Parathyroid adenoma (tissue), 2 donors: ENCODE results near the gene SLC2A6.

ENCODE experiments used
- H2AFZ ChIP-seq: fragments of 300-600 bp; sonication (generic); one replicate; pipeline ENCODE4 v1.7.0; 2017; ENCODE audit warnings: antibody characterized with exemption, mild to moderate bottlenecking
- H3K27ac ChIP-seq: fragments of 300-600 bp; sonication (generic); one replicate; pipeline ENCODE4 v1.7.0; 2017
- H3K27me3 ChIP-seq: fragments of 300-600 bp; sonication (generic); one replicate; pipeline ENCODE4 v1.7.0; 2017; ENCODE audit warnings: low read length; ENCODE audit not compliant: control insufficient read depth, insufficient read depth
- H3K36me3 ChIP-seq: fragments of 300-600 bp; sonication (generic); one replicate; pipeline ENCODE4 v1.7.0; 2017; ENCODE audit warnings: low read length; ENCODE audit not compliant: control insufficient read depth, insufficient read depth
- H3K4me1 ChIP-seq: fragments of 300-600 bp; sonication (generic); one replicate; pipeline ENCODE4 v1.7.0; 2017; ENCODE audit warnings: control low read depth
- H3K4me2 ChIP-seq: fragments of 300-600 bp; sonication (generic); one replicate; pipeline ENCODE4 v1.7.0; 2017; ENCODE audit warnings: low read length
- H3K4me3 ChIP-seq: fragments of 300-600 bp; sonication (generic); one replicate; pipeline ENCODE4 v1.7.0; 2017; ENCODE audit warnings: low read depth, low read length
- H3K79me2 ChIP-seq: fragments of 300-600 bp; sonication (generic); one replicate; pipeline ENCODE4 v1.7.0; 2017; ENCODE audit warnings: control low read depth
- H3K9ac ChIP-seq: fragments of 300-600 bp; sonication (generic); one replicate; pipeline ENCODE4 v1.7.0; 2017; ENCODE audit warnings: mild to moderate bottlenecking
- H3K9me3 ChIP-seq: fragments of 300-600 bp; sonication (generic); one replicate; pipeline ENCODE4 v1.7.0; 2017; ENCODE audit warnings: low read length; ENCODE audit not compliant: control insufficient read depth
- CTCF ChIP-seq: fragments of 300-600 bp; sonication (generic); IDR thresholded peaks from one replicate; pipeline ENCODE4 v1.7.0; 2017; ENCODE audit warnings: antibody characterized with exemption, mild to moderate bottlenecking
- donor health status: primary hyperparathyroidism.

The SLC2A6 gene

GRCh38 chr9:133457233-133457632 is 21.7 kb downstream of the SLC2A6 start:
- Histone ChIP-seq H3K27ac (no peak overlapping the region), H3K4me3 (no peak overlapping the region), H2AFZ (no peak overlapping the region), H3K9ac (no peak overlapping the region), H3K4me1 (peaks cover 8% of the 10 kb centered on the region), H3K9me3 (no peaks in the 10 kb centered on the region), H3K4me2 (no peak overlapping the region), H3K79me2 (no peaks in the 10 kb centered on the region), H3K27me3 (no peaks in the 10 kb centered on the region), H3K36me3 (no peaks in the 10 kb centered on the region)
- TF ChIP-seq CTCF: no peak

GRCh38 chr9:133456409-133456808 is 22.5 kb downstream of the SLC2A6 start:
- H3K4me1 ChIP-seq: peaks cover 4% of the 10 kb centered on the region
- no peak overlapping the region for H3K4me3 ChIP-seq
- H3K79me2 ChIP-seq: no peaks in the 10 kb centered on the region
- H2AFZ ChIP-seq: no peak overlapping the region
- no peaks in the 10 kb centered on the region for H3K9me3 ChIP-seq
- TF ChIP-seq CTCF: no peak
- H3K36me3 ChIP-seq: no peaks in the 10 kb centered on the region
- no peak overlapping the region for H3K9ac ChIP-seq
- no peak overlapping the region for H3K27ac ChIP-seq
- H3K4me2 ChIP-seq: no peak overlapping the region
- H3K27me3 ChIP-seq: no peaks in the 10 kb centered on the region

GRCh38 chr9:133455936-133456335 is 23.0 kb downstream of the SLC2A6 start:
- H3K4me2 ChIP-seq: no peak overlapping the region

GRCh38 chr9:133454943-133455673 is 23.8 kb downstream of the SLC2A6 start:
- no peak overlapping the region for H3K4me3 ChIP-seq
- no peak overlapping the region for H2AFZ ChIP-seq
- H3K4me1 ChIP-seq: no peaks in the 10 kb centered on the region
- H3K27ac ChIP-seq: no peak overlapping the region
- H3K4me2 ChIP-seq: no peak overlapping the region
- H3K36me3 ChIP-seq: no peaks in the 10 kb centered on the region
- H3K27me3 ChIP-seq: no peaks in the 10 kb centered on the region
- H3K79me2 ChIP-seq: no peaks in the 10 kb centered on the region
- no peaks in the 10 kb centered on the region for H3K9me3 ChIP-seq
- no peak overlapping the region for H3K9ac ChIP-seq
- TF ChIP-seq CTCF: no peak

More at GRCh38 chr9:133455936-133456335, 23.0 kb downstream of the SLC2A6 start:
- Histone ChIP-seq H3K27ac (no peak overlapping the region), H3K27me3 (no peaks in the 10 kb centered on the region), H3K36me3 (no peaks in the 10 kb centered on the region), H3K9ac (no peak overlapping the region), H3K4me3 (no peak overlapping the region), H3K4me1 (peaks cover under 1% of the 10 kb centered on the region), H2AFZ (no peak overlapping the region), H3K9me3 (no peaks in the 10 kb centered on the region), H3K79me2 (no peaks in the 10 kb centered on the region)
- TF ChIP-seq CTCF: no peak

- Histone ChIP-seq H3K36me3 (no peaks in the 10 kb centered on the region), H3K9ac (no peak overlapping the region)
- TF ChIP-seq CTCF: no peak
Observed at GRCh38 chr9:133454325-133454724, 24.6 kb downstream of the SLC2A6 start.

More at GRCh38 chr9:133454325-133454724, 24.6 kb downstream of the SLC2A6 start:
- Histone ChIP-seq H3K79me2 (no peaks in the 10 kb centered on the region), H3K4me2 (no peak overlapping the region), H2AFZ (no peak overlapping the region), H3K4me3 (no peak overlapping the region), H3K27ac (no peak overlapping the region), H3K27me3 (no peaks in the 10 kb centered on the region), H3K9me3 (no peaks in the 10 kb centered on the region), H3K4me1 (no peaks in the 10 kb centered on the region)
